Large intestine (tissue), 3 donors: ENCODE data around the gene OR4Q3. TPM values are rescaled to one million over a fixed set of nuclear protein-coding genes. Genes with fewer than 3 reads are reported as not detected.
"Not testable (repeated sequence)": the region's sequence is repeated elsewhere in the genome, so short reads cannot be mapped to it uniquely, and the experiment has no call there.

Source experiments
- DNase-seq, 2 donors: peaks; one replicate each; pipeline versions ENCODE4 v3.0.0 to v3.0.0-alpha.2; 2013
- H3K27ac ChIP-seq: one replicate; pipeline ENCODE4 v1.5.1; 2013; ENCODE audit warnings: low read length
- H3K27me3 ChIP-seq: 2 replicates; pipeline ENCODE4 v1.6.1; 2013; ENCODE audit warnings: low read length; ENCODE audit not compliant: control insufficient read depth, insufficient read depth
- H3K36me3 ChIP-seq: 2 replicates; pipeline ENCODE4 v1.6.1; 2013; ENCODE audit warnings: low read length; ENCODE audit not compliant: control insufficient read depth, insufficient read depth
- H3K4me1 ChIP-seq: one replicate; pipeline ENCODE4 v1.6.1; 2013; ENCODE audit warnings: low read length; ENCODE audit not compliant: control insufficient read depth, insufficient read depth
- H3K4me3 ChIP-seq: one replicate; pipeline ENCODE4 v1.5.1; 2013; ENCODE audit warnings: low read length
- H3K9me3 ChIP-seq: one replicate; pipeline ENCODE4 v1.6.1; 2013; ENCODE audit warnings: mild to moderate bottlenecking, low read depth, low read length, moderate library complexity; ENCODE audit not compliant: control insufficient read depth
- WGBS: methylation state at CpG from one replicate; pipeline ENCODE4 v1.1.5; 2013; ENCODE audit warnings: low lambda C conversion rate; ENCODE audit not compliant: insufficient coverage; 5-methylcytosine and 5-hydroxymethylcytosine counted together
- polyA plus RNA-seq: library from polyadenylated mRNA; unstranded; fragments of 120-200 nt; gene quantifications from one replicate; pipeline ENCODE4 v1.2.1, GENCODE V29; 2013

The OR4Q3 gene
- polyA plus RNA-seq, 1 donor: not detected

GRCh38 chr14:19785848-19786247 lies 42.5 kb downstream of the OR4Q3 start:
- H3K9me3 ChIP-seq, H3K36me3 ChIP-seq, H3K4me3 ChIP-seq, H3K27me3 ChIP-seq, H3K4me1 ChIP-seq, DNase-seq, H3K27ac ChIP-seq: not testable (repeated sequence)
- WGBS: 71% methylated on average over 4 of the region's 16 CpGs

GRCh38 chr14:19787318-19787717 lies 43.9 kb downstream of the OR4Q3 start:
- not testable (repeated sequence) for H3K4me1 ChIP-seq, H3K36me3 ChIP-seq, H3K4me3 ChIP-seq, H3K27ac ChIP-seq, DNase-seq, H3K9me3 ChIP-seq, H3K27me3 ChIP-seq
- 92% methylated on average over 2 of the region's 6 CpGs for WGBS

DNA sequence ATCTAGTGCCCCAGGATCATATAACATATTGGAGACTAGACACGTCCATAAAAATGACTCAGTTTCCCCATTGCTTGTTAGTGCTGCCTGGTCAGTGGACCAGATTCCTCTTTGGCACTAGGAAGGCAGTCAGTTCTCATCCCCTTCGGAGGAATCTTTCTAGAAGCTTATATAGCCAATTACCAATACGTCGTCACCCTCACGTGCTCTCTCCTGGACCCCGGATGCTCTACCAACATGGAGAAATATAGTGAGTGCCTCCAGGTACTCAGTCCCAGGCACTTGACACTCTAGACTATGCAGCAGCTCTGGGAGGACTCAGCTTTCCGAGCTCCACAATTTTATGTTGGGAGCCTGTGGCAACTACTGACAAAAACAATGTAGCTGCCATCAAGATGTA lies 44.8 kb downstream of the OR4Q3 start:
- no CpG with 5 or more reads among the region's 7 CpGs for WGBS
- not testable (repeated sequence) for H3K27ac ChIP-seq, DNase-seq

DNA sequence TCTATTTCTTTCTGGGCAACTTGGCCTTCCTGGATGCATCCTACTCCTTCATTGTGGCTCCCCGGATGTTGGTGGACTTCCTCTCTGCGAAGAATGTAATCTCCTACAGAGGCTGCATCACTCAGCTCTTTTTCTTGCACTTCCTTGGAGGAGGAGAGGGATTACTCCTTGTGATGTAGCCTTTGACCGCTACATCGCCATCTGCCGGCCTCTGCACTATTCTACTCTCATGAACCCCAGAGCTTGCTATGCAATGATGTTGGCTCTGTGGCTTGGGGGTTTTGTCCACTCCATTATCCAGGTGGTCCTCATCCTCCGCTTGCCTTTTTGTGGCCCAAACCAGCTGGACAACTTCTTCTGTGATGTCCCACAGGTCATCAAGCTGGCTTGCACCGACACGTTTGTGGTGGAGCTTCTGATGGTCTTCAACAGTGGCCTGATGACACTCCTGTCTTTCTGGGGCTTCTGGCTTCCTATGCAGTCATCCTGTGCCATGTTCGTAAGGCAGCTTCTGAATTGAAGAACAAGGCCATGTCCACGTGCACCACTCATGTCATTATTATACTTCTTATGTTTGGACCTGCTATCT lies 53.2 kb downstream of the OR4Q3 start:
- WGBS: 50% methylated on average over 2 of the region's 10 CpGs
- not testable (repeated sequence) for DNase-seq, H3K4me3 ChIP-seq, H3K9me3 ChIP-seq, H3K4me1 ChIP-seq, H3K27ac ChIP-seq, H3K27me3 ChIP-seq, H3K36me3 ChIP-seq

More for the DNA sequence above, 44.8 kb downstream of the OR4Q3 start:
- H3K4me3 ChIP-seq, H3K27me3 ChIP-seq, H3K9me3 ChIP-seq, H3K36me3 ChIP-seq, H3K4me1 ChIP-seq: not testable (repeated sequence)

Other genes starting within 250 kb of the OR4Q3 start
- not detected for gene OR11H2, start 29.7 kb upstream of the OR4Q3 start, polyA plus RNA-seq
- gene OR4M1, start 29.9 kb downstream of the OR4Q3 start, polyA plus RNA-seq: not detected
- gene OR4N2, start 60.2 kb downstream of the OR4Q3 start, polyA plus RNA-seq: not detected
- not detected for gene OR4K2, start 131.6 kb downstream of the OR4Q3 start, polyA plus RNA-seq
- gene OR4K5, start 177.0 kb downstream of the OR4Q3 start, polyA plus RNA-seq: not detected
- gene OR4K1, start 187.3 kb downstream of the OR4Q3 start, polyA plus RNA-seq: not detected
- not detected for gene OR4K15, start 232.0 kb downstream of the OR4Q3 start, polyA plus RNA-seq